A673 (cell line): ENCODE measurements around the gene GPR155. TPM values are rescaled to one million over a fixed set of nuclear protein-coding genes. Genes with fewer than 3 reads are reported as not detected.

Experiments used
- BruUV-seq: library from RNA; stranded (reverse); fragments of 400-500 nt; replicated peaks from 2 replicates; lab custom pipeline; 2021; lab: Mats Ljungman, UMichigan
- CTCF ChIA-PET: fragments of 300-600 bp; sonication (Branson Sonifier 250); formaldehyde crosslinking; loops from one replicate; lab custom pipeline; 2022; ENCODE audit warnings: antibody characterized with exemption; lab: Charles Lee
- POLR2A ChIA-PET: fragments of 300-600 bp; sonication (Branson Sonifier 250); formaldehyde crosslinking; loops from one replicate; lab custom pipeline; 2022; ENCODE audit warnings: antibody characterized with exemption; ENCODE audit not compliant: low non-redundant PET; lab: Charles Lee
- DNase-seq: peaks from one replicate; pipeline ENCODE4 v3.0.0-alpha.2; 2015; ENCODE audit warnings: low spot score
- H3K27ac ChIP-seq: fragments of 200-600 bp; sonication (generic); 2 replicates; pipeline ENCODE4 v1.5.1; 2016; ENCODE audit warnings: mixed run types, low read depth, mild to moderate bottlenecking, mixed read lengths, antibody characterized with exemption, low read length; ENCODE audit not compliant: poor library complexity, severe bottlenecking
- H3K27me3 ChIP-seq: fragments of 200-600 bp; sonication (generic); replicated peaks from 2 replicates; pipeline ENCODE4 v1.6.1; 2017; ENCODE audit warnings: mixed run types, low read depth, mild to moderate bottlenecking, mixed read lengths, antibody characterized with exemption, low read length; ENCODE audit not compliant: insufficient read depth, poor library complexity
- H3K36me3 ChIP-seq: fragments of 200-600 bp; sonication (generic); 2 replicates; pipeline ENCODE4 v1.6.1; 2016; ENCODE audit warnings: mixed run types, mild to moderate bottlenecking, mixed read lengths, antibody characterized with exemption, low read length; ENCODE audit not compliant: insufficient read depth, poor library complexity, severe bottlenecking
- H3K4me1 ChIP-seq: fragments of 200-600 bp; sonication (generic); 2 replicates; pipeline ENCODE4 v1.6.1; 2017; ENCODE audit warnings: mixed run types, mild to moderate bottlenecking, mixed read lengths, antibody characterized with exemption, low read length; ENCODE audit not compliant: insufficient read depth, poor library complexity, severe bottlenecking
- H3K4me3 ChIP-seq: fragments of 200-600 bp; sonication (generic); 2 replicates; pipeline ENCODE4 v1.5.1; 2016; ENCODE audit warnings: low read depth, mixed run types, mild to moderate bottlenecking, mixed read lengths, low read length; ENCODE audit not compliant: poor library complexity, severe bottlenecking
- H3K9me3 ChIP-seq: fragments of 200-600 bp; sonication (generic); 2 replicates; pipeline ENCODE4 v1.6.1; 2016; ENCODE audit warnings: mixed run types, low read depth, mild to moderate bottlenecking, mixed read lengths, antibody characterized with exemption, low read length; ENCODE audit not compliant: poor library complexity, severe bottlenecking
- EZH2 ChIP-seq: fragments of 200-600 bp; sonication (generic); IDR thresholded peaks from 2 replicates; pipeline ENCODE4 v1.6.1; 2017; ENCODE audit warnings: borderline replicate concordance, low read depth, mild to moderate bottlenecking, mixed read lengths, antibody characterized with exemption, low read length; ENCODE audit not compliant: poor library complexity, severe bottlenecking
- intact Hi-C: fragments of 100-400 bp; cut with micrococcal nuclease; formaldehyde crosslinking; loops from one replicate; pipeline ENCODE4 v1.10.0; 2022; ENCODE audit not compliant: unreplicated experiment
- total RNA-seq: library from RNA; stranded (reverse); gene quantifications from 2 replicates; pipeline ENCODE4 v1.2.3, GENCODE V29; 2021
- TF ChIP-seq, protein P1 (sequence below): fragments of 300-800, 200-600 bp; sonication (generic); conservative IDR thresholded peaks from 2 replicates; pipeline ENCODE4 v1.5.1; 2017; ENCODE audit warnings: low read depth, mild to moderate bottlenecking, antibody characterized with exemption, low read length, moderate library complexity, mixed read lengths

The GPR155 gene
- total RNA-seq, 1 experiment from 2014 or later: not detected

GRCh38 chr2:174510583-174511189 is 23.9 kb upstream of the GPR155 start:
- Histone ChIP-seq H3K36me3 (no peaks in the 10 kb centered on the region), H3K27me3 (no peaks in the 10 kb centered on the region), H3K27ac (no peak overlapping the region), H3K9me3 (peaks cover 20% of the 10 kb centered on the region), H3K4me1 (no peaks in the 10 kb centered on the region), H3K4me3 (no peak overlapping the region)
- peak; percentile 23 for DNase-seq
- BruUV-seq: no TSS peak
- POLR2A ChIA-PET: no interaction called here
- CTCF ChIA-PET: no interaction called here
- intact Hi-C loops: no loop called here
- TF ChIP-seq, protein P1, sequence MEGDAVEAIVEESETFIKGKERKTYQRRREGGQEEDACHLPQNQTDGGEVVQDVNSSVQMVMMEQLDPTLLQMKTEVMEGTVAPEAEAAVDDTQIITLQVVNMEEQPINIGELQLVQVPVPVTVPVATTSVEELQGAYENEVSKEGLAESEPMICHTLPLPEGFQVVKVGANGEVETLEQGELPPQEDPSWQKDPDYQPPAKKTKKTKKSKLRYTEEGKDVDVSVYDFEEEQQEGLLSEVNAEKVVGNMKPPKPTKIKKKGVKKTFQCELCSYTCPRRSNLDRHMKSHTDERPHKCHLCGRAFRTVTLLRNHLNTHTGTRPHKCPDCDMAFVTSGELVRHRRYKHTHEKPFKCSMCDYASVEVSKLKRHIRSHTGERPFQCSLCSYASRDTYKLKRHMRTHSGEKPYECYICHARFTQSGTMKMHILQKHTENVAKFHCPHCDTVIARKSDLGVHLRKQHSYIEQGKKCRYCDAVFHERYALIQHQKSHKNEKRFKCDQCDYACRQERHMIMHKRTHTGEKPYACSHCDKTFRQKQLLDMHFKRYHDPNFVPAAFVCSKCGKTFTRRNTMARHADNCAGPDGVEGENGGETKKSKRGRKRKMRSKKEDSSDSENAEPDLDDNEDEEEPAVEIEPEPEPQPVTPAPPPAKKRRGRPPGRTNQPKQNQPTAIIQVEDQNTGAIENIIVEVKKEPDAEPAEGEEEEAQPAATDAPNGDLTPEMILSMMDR: no peak
- no peak for TF ChIP-seq EZH2

DNA sequence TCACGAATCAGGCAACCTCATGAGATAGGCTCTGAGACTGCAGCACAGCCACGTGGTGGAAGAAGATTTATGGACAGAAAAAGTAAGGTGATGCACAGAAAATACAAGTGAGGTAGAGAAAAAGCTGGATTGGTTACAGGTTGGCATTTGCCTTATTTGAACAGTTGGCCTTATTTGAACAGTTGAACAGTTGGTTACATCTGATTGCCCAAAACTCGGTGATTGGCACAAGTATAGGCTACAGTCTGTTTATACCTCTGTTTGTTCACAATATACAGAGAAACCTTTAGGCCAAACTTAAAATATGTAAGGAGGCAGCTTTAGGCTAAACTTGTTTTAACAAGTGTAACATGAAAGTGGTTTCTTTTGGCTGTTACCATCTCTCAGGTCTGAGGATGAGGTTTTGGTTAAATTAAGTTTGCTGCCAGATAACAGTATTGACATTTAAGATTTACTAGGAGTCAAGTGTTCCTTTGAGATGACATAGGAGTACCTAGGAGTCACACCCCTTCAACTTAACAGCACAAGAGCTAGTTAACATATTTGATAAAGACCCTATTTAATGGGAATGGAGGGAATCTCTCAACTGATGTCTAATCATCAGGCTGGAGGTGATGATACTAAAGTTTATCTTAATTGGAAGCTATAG is 16.5 kb upstream of the GPR155 start:
- Histone ChIP-seq H3K27me3 (peaks cover 14% of the 10 kb centered on the region), H3K27ac (no peak overlapping the region), H3K4me1 (no peaks in the 10 kb centered on the region), H3K9me3 (no peaks in the 10 kb centered on the region), H3K4me3 (no peak overlapping the region), H3K36me3 (no peaks in the 10 kb centered on the region)
- ChIA-PET CTCF (no interaction called here), POLR2A (no interaction called here)
- no TSS peak for BruUV-seq
- DNase-seq: no peak
- intact Hi-C loops: no loop called here
- TF ChIP-seq EZH2: no peak
- TF ChIP-seq, protein P1: no peak

- no TSS peak for BruUV-seq
- CTCF ChIA-PET: no interaction called here
- no peak for DNase-seq
Observed at GRCh38 chr2:174499371-174499770, 12.5 kb upstream of the GPR155 start.

More at GRCh38 chr2:174499371-174499770, 12.5 kb upstream of the GPR155 start:
- Histone ChIP-seq H3K4me3 (no peak overlapping the region), H3K9me3 (no peaks in the 10 kb centered on the region), H3K27ac (no peak overlapping the region), H3K36me3 (no peaks in the 10 kb centered on the region), H3K27me3 (peaks cover 25% of the 10 kb centered on the region), H3K4me1 (no peaks in the 10 kb centered on the region)
- no peak for TF ChIP-seq EZH2
- TF ChIP-seq, protein P1: no peak
- intact Hi-C loops: no loop called here
- POLR2A ChIA-PET: no interaction called here
